Breast epithelium (tissue), 4 donors: ENCODE data around the gene ADD3. TPM values are rescaled to one million over a fixed set of nuclear protein-coding genes. Genes with fewer than 3 reads are reported as not detected.
A peak's percentile ranks its signal among the peaks of the same experiment; 100 is the strongest.

ENCODE experiments used
- DNase-seq, 2 donors: peaks; one replicate each; pipeline ENCODE4 v3.0.0-alpha.2; 2019; ENCODE audit warnings: low spot score in 2 of 2
- H3K27ac ChIP-seq, 2 donors: fragments of 200-600 bp; sonication (generic) in 1 of 2; one replicate each; pipeline ENCODE4 v1.5.1; 2016 to 2019; ENCODE audit warnings: mild to moderate bottlenecking in 1 of 2
- H3K27me3 ChIP-seq, 2 donors: fragments of 200-600 bp; sonication (generic) in 1 of 2; one replicate each; pipeline versions ENCODE4 v1.5.1 to v1.6.0; 2017 to 2019; ENCODE audit warnings: control low read depth in 1 of 2, mild to moderate bottlenecking in 1 of 2
- H3K36me3 ChIP-seq: fragments of 200-600 bp; one replicate; pipeline ENCODE4 v1.5.1; 2019
- H3K4me1 ChIP-seq, 2 donors: fragments of 200-600 bp; sonication (generic); one replicate each; pipeline ENCODE4 v1.5.1; 2016 to 2019; ENCODE audit warnings: control low read depth in 1 of 2
- H3K4me3 ChIP-seq, 3 donors: fragments of 200-600 bp; sonication (generic); 1 replicate in 2 of 3; 2 replicates in 1 of 3; pipeline ENCODE4 v1.5.1; 2016 to 2019; ENCODE audit warnings: mild to moderate bottlenecking in 3 of 3, moderate library complexity in 2 of 3
- H3K9me3 ChIP-seq, 2 donors: fragments of 200-600 bp; sonication (generic) in 1 of 2; one replicate each; pipeline ENCODE4 v1.5.1; 2016 to 2019; ENCODE audit warnings: control low read depth in 1 of 2
- CTCF ChIP-seq, 3 donors: fragments of 450-650 bp; IDR thresholded peaks; one replicate each; pipeline ENCODE4 v1.5.1; 2016 to 2017; ENCODE audit warnings: antibody characterized with exemption in 3 of 3, mild to moderate bottlenecking in 3 of 3, moderate library complexity in 3 of 3
- POLR2A ChIP-seq: fragments of 450-650 bp; IDR thresholded peaks from one replicate; pipeline ENCODE4 v1.6.1; 2016; ENCODE audit warnings: antibody characterized with exemption, mild to moderate bottlenecking, moderate library complexity
- POLR2AphosphoS5 ChIP-seq, 3 donors: sonication (generic); formaldehyde crosslinking; IDR thresholded peaks; one replicate each; pipeline ENCODE4 v1.6.1; 2017; ENCODE audit warnings: antibody characterized with exemption in 3 of 3
- intact Hi-C: fragments of 100-400 bp; cut with DNase I; formaldehyde crosslinking; loops from one replicate; pipeline ENCODE4 v1.15.1; 2023; ENCODE audit warnings: low total_unique reads
- total RNA-seq, 3 donors: library from RNA; depleted of rRNA; stranded (reverse); fragments of >200 nt; gene quantifications; one replicate each; pipeline ENCODE4 v1.1.0, GENCODE V29; 2016

ADD3 gene
- total RNA-seq, 3 donors from 2014 or later = 208 to 458 (median 347) TPM

- intact Hi-C loops = no loop called here
- no peak overlapping the region for H3K27ac ChIP-seq
- no peak for TF ChIP-seq CTCF (IDR thresholded peaks at IDR 0.05)
- TF ChIP-seq POLR2AphosphoS5 (IDR thresholded peaks at IDR 0.05) = no peak
- TF ChIP-seq POLR2A = no peak
- H3K4me1 ChIP-seq = no peaks in the 10 kb centered on the region
- H3K36me3 ChIP-seq = no peaks in the 10 kb centered on the region
- H3K9me3 ChIP-seq = no peaks in the 10 kb centered on the region
- H3K27me3 ChIP-seq = no peaks in the 10 kb centered on the region
- H3K4me3 ChIP-seq = no peak overlapping the region
- no peak for DNase-seq
These were observed 34.4 kb upstream of the ADD3 start for GRCh38 chr10:109973326-109973829.

GRCh38 chr10:109974504-109975191 lies 33.1 kb upstream of the ADD3 start:
- no peak for TF ChIP-seq POLR2AphosphoS5 (IDR thresholded peaks at IDR 0.05)
- no peak for TF ChIP-seq CTCF (IDR thresholded peaks at IDR 0.05)
- no peak for TF ChIP-seq POLR2A
- no peaks in the 10 kb centered on the region for H3K36me3 ChIP-seq
- no peak overlapping the region for H3K27ac ChIP-seq
- H3K27me3 ChIP-seq = no peaks in the 10 kb centered on the region
- no peak overlapping the region for H3K4me3 ChIP-seq
- no peaks in the 10 kb centered on the region for H3K4me1 ChIP-seq
- intact Hi-C loops = no loop called here
- no peaks in the 10 kb centered on the region for H3K9me3 ChIP-seq
- DNase-seq = no peak

GRCh38 chr10:109975244-109976190 lies 32.3 kb upstream of the ADD3 start:
- no peak overlapping the region for H3K27ac ChIP-seq
- H3K27me3 ChIP-seq = no peaks in the 10 kb centered on the region
- no peaks in the 10 kb centered on the region for H3K4me1 ChIP-seq
- H3K9me3 ChIP-seq = no peaks in the 10 kb centered on the region
- DNase-seq = no peak
- intact Hi-C loops = no loop called here
- no peaks in the 10 kb centered on the region for H3K36me3 ChIP-seq
- no peak for TF ChIP-seq CTCF (IDR thresholded peaks at IDR 0.05)
- TF ChIP-seq POLR2AphosphoS5 (IDR thresholded peaks at IDR 0.05) = no peak
- no peak for TF ChIP-seq POLR2A
- H3K4me3 ChIP-seq = no peak overlapping the region

- Histone ChIP-seq H3K9me3 (no peaks in the 10 kb centered on the region), H3K27ac (no peak overlapping the region), H3K4me3 (no peak overlapping the region), H3K4me1 (no peaks in the 10 kb centered on the region), H3K27me3 (no peaks in the 10 kb centered on the region), H3K36me3 (no peaks in the 10 kb centered on the region)
- TF ChIP-seq CTCF (IDR thresholded peaks at IDR 0.05) (no peak), POLR2A (no peak), POLR2AphosphoS5 (IDR thresholded peaks at IDR 0.05) (no peak)
- DNase-seq = no peak
- intact Hi-C loops = no loop called here
These were observed 31.1 kb upstream of the ADD3 start for GRCh38 chr10:109976681-109977080.

- no peaks in the 10 kb centered on the region for H3K27me3 ChIP-seq
- TF ChIP-seq POLR2AphosphoS5 (IDR thresholded peaks at IDR 0.05) (no peak), POLR2A (no peak), CTCF (IDR thresholded peaks at IDR 0.05) (no peak)
- peak overlapping the region in 1 of 3 donors; percentile 24 for H3K4me3 ChIP-seq
- peak overlapping the region; percentile 26 to 50 for H3K27ac ChIP-seq
- no peaks in the 10 kb centered on the region for H3K9me3 ChIP-seq
- intact Hi-C loops = no loop called here
- H3K36me3 ChIP-seq = no peaks in the 10 kb centered on the region
- H3K4me1 ChIP-seq = no peaks in the 10 kb centered on the region
- DNase-seq = no peak
These were observed 30.4 kb upstream of the ADD3 start for GRCh38 chr10:109977382-109977806.
